ENCODE results near the gene ASB16. TPM values are rescaled to one million over a fixed set of nuclear protein-coding genes. Genes with fewer than 3 reads are reported as not detected.

ASB16 gene
- total RNA-seq, 1 donor from 2014 or later: not detected

- Histone ChIP-seq H3K9ac (no peak overlapping the region), H3K27ac (no peak overlapping the region), H3K79me2 (ENCODE audit: low read depth) (no peaks in the 10 kb centered on the region), H3K4me1 (no peaks in the 10 kb centered on the region), H3K4me3 (no peak overlapping the region), H3K9me3 (ENCODE audit: low read depth) (no peaks in the 10 kb centered on the region), H3F3A (ENCODE audit: low read depth) (no peaks in the 10 kb centered on the region), H2AFZ (replicated peaks) (no peak overlapping the region), H4K20me1 (ENCODE audit: low read depth) (no peaks in the 10 kb centered on the region), H3K4me2 (no peak overlapping the region), H3K36me3 (no peaks in the 10 kb centered on the region), H3K27me3 (no peaks in the 10 kb centered on the region)
- Mint-ChIP-seq H3K27ac (no peak overlapping the region), H3K27me3 (ENCODE audit: insufficient read depth, low read depth) (peaks cover 2% of the 10 kb centered on the region), H3K4me3 (no peak overlapping the region), H3K9me3 (no peaks in the 10 kb centered on the region), H3K4me1 (peaks cover 8% of the 10 kb centered on the region), H3K36me3 (no peaks in the 10 kb centered on the region)
- TF ChIP-seq EZH2 (IDR thresholded peaks at IDR 0.05): no peak
- TF ChIP-seq CTCF (IDR thresholded peaks at IDR 0.05): no peak
- TF ChIP-seq EZH2phosphoT487 (IDR thresholded peaks at IDR 0.05): no peak
- DNase-seq (ENCODE audit: low spot score): no peak
These were observed 38.2 kb upstream of the ASB16 start for GRCh38 chr17:44132275-44132821.

- Histone ChIP-seq H3K9me3 (ENCODE audit: low read depth) (no peaks in the 10 kb centered on the region), H3K27ac (no peak overlapping the region), H3K27me3 (no peaks in the 10 kb centered on the region), H4K20me1 (ENCODE audit: low read depth) (no peaks in the 10 kb centered on the region), H3K4me1 (peaks cover 9% of the 10 kb centered on the region), H3F3A (ENCODE audit: low read depth) (peaks cover 3% of the 10 kb centered on the region), H3K4me2 (no peak overlapping the region), H3K79me2 (ENCODE audit: low read depth) (no peaks in the 10 kb centered on the region), H3K4me3 (no peak overlapping the region), H2AFZ (replicated peaks) (no peak overlapping the region), H3K36me3 (no peaks in the 10 kb centered on the region), H3K9ac (no peak overlapping the region)
- peaks cover 8% of the 10 kb centered on the region for H3K27me3 Mint-ChIP-seq (ENCODE audit: insufficient read depth, low read depth)
- no peak for TF ChIP-seq EZH2 (IDR thresholded peaks at IDR 0.05)
- TF ChIP-seq CTCF (IDR thresholded peaks at IDR 0.05): no peak
- no peak for TF ChIP-seq EZH2phosphoT487 (IDR thresholded peaks at IDR 0.05)
- H3K4me3 Mint-ChIP-seq: no peak overlapping the region
- peaks cover 22% of the 10 kb centered on the region for H3K4me1 Mint-ChIP-seq
- H3K27ac Mint-ChIP-seq: no peak overlapping the region
- DNase-seq (ENCODE audit: low spot score): no peak
- H3K9me3 Mint-ChIP-seq: no peaks in the 10 kb centered on the region
- no peaks in the 10 kb centered on the region for H3K36me3 Mint-ChIP-seq
These were observed 36.5 kb upstream of the ASB16 start for GRCh38 chr17:44133918-44134476.

- H3K4me1 ChIP-seq: peaks cover 9% of the 10 kb centered on the region
- no peaks in the 10 kb centered on the region for H3K36me3 ChIP-seq
- peaks cover 7% of the 10 kb centered on the region for H3F3A ChIP-seq (ENCODE audit: low read depth)
- H3K9me3 ChIP-seq (ENCODE audit: low read depth): no peaks in the 10 kb centered on the region
- no peak overlapping the region for H2AFZ ChIP-seq (replicated peaks)
- Mint-ChIP-seq H3K4me1 (peaks cover 22% of the 10 kb centered on the region), H3K36me3 (no peaks in the 10 kb centered on the region), H3K27me3 (ENCODE audit: insufficient read depth, low read depth) (peaks cover 8% of the 10 kb centered on the region), H3K4me3 (peak overlapping the region; percentile 62), H3K27ac (no peak overlapping the region), H3K9me3 (no peaks in the 10 kb centered on the region)
- no peak overlapping the region for H3K4me3 ChIP-seq
- H3K27ac ChIP-seq: no peak overlapping the region
- TF ChIP-seq EZH2phosphoT487 (IDR thresholded peaks at IDR 0.05) (no peak), CTCF (IDR thresholded peaks at IDR 0.05) (no peak), EZH2 (IDR thresholded peaks at IDR 0.05) (no peak)
- no peaks in the 10 kb centered on the region for H3K27me3 ChIP-seq
- no peaks in the 10 kb centered on the region for H4K20me1 ChIP-seq (ENCODE audit: low read depth)
- H3K79me2 ChIP-seq (ENCODE audit: low read depth): no peaks in the 10 kb centered on the region
- H3K4me2 ChIP-seq: no peak overlapping the region
- no peak overlapping the region for H3K9ac ChIP-seq
- DNase-seq (ENCODE audit: low spot score): no peak
These were observed 35.5 kb upstream of the ASB16 start for GRCh38 chr17:44134752-44135568.

Measured in neural progenitor cell (in vitro differentiated cells).